ENCODE results near the gene IRF5. TPM values are rescaled to one million over a fixed set of nuclear protein-coding genes. Genes with fewer than 3 reads are reported as not detected.
A peak's percentile ranks its signal among the peaks of the same experiment; 100 is the strongest.

The IRF5 gene
- total RNA-seq, 1 donor from 2014 or later: 2.9 TPM

GRCh38 chr7:128947854-128948253 is 10.1 kb downstream of the IRF5 start:
- no peak for ATAC-seq
- intact Hi-C loops (cut with micrococcal nuclease): no loop called here
- DNase-seq: no peak

DNA sequence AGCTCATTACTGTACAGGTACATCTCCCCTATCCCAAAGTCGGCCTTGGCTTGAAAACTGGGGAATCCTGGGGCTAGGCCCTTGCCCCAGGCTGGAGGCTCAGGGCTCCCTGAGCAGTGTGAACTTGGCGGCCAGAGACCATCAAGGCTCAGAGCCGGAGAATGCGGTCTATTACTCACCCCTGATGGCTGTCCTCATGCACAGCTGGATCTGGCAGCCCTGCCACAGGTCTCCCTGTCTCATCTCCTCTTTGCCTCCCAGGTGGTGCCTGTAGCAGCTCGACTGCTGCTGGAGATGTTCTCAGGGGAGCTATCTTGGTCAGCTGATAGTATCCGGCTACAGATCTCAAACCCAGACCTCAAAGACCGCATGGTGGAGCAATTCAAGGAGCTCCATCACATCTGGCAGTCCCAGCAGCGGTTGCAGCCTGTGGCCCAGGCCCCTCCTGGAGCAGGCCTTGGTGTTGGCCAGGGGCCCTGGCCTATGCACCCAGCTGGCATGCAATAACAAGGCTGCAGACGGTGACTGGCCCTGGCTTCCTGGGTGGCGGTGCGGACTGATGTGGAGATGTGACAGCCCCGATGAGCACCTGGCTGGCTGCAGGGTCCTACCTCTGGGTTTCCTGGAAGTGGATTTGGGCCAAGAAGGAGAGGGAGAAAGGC is 10.7 kb downstream of the IRF5 start:
- no peak for ATAC-seq

GRCh38 chr7:128948976-128949760 is 11.4 kb downstream of the IRF5 start:
- intact Hi-C loops (cut with micrococcal nuclease): no loop called here

More for the DNA sequence above, 10.7 kb downstream of the IRF5 start:
- no peak for DNase-seq
- intact Hi-C loops (cut with micrococcal nuclease): no loop called here

GRCh38 chr7:128951296-128951695 is 13.6 kb downstream of the IRF5 start:
- intact Hi-C loops (cut with micrococcal nuclease): no loop called here
- ATAC-seq: no peak
- DNase-seq: no peak

More at GRCh38 chr7:128948976-128949760, 11.4 kb downstream of the IRF5 start:
- DNase-seq (no peak), ATAC-seq (peak; percentile 27)

- DNase-seq: no peak
- no peak for ATAC-seq
- intact Hi-C loops (cut with micrococcal nuclease): no loop called here
Observed at GRCh38 chr7:128954150-128954549, 16.4 kb downstream of the IRF5 start.

DNA sequence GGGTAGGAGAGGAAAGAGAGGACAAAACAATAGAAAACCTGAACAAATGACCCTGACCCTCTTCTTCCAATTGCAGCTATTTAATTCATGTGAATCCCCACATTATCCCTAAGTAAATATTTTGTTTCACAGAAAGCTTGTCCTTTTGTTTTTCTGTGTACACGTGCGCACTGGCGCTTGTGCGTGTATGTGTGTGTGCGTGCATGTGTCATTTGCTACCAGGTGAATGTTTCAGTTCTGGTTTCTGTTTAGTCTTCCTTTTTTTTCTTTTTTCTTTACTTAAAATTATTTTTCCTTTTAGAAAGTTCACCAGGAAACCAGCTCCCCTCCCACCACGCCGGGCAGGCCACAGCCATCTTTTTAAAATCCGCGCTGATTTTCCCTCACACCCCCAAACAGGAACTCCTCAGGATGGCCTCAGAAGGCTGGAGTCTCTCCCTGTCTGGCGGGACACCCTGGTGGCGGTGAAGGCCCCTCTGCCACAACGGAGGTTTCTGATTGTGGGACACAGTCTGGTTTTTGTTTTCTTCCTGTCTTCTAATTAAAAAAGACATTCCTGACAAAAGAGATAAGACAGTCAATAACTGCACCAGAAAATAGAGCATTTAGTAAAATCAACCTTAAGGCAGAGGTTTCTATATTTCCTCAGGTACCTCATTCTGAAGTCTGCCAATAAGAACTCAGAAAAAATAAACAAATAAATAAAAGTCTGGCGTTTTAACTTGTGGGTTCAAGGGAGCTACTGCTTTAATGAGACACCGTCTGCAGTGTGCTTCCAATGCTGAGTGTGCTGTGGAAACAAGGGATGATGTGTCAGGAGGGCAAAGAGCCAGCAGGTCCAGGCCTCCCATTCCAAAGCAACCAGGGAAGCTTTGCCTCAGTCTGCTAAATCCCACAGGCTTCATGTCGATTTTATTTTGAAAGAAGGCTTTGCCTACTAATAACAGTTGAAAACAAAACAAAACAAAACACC is 17.4 kb downstream of the IRF5 start:
- DNase-seq (no peak), ATAC-seq (no peak)
- intact Hi-C loops (cut with micrococcal nuclease): no loop called here

DNA sequence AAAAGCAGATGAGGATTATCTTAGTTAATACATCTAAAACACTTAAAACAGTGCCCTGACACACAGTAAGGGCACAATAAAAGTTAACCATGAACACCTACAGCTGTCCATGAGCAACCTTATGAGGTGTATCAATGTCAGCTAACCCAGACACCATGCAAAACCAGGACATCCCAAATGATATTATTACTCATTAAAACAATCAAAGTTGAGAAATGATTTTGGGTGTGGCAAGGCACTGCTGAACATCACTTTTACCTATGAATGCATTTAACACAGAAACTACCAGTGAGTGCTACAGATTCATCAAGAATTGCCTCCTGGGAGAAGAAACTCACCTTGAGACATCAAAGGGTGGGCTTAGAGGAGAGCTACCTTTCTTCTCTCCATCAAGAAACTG is 18.3 kb downstream of the IRF5 start:
- intact Hi-C loops (cut with micrococcal nuclease): no loop called here
- no peak for ATAC-seq

DNA sequence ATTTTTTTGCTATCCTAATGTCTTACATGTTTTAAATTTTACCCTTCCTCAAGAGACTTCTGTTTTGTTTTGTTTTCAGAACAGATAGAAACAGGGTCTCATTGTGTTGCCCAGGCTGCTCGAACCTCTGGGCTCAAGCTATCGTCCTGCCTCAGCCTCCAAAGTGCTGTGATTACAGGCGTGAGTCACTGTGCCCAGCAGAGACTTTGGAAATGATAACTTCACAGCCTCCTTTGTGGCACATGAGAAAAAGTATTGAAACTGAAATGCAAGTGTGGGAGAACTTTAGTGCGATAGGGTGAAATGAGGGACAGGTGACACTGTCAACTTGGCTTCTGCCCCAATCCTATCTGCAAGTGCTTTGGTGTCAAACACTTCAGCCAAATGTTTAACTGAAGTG is 21.6 kb downstream of the IRF5 start:
- no peak for DNase-seq
- no peak for ATAC-seq
- intact Hi-C loops (cut with micrococcal nuclease): no loop called here

More for the DNA sequence above, 18.3 kb downstream of the IRF5 start:
- no peak for DNase-seq

- DNase-seq: no peak
- intact Hi-C loops (cut with micrococcal nuclease): no loop called here
- ATAC-seq: no peak
Observed at GRCh38 chr7:128961030-128961659, 23.4 kb downstream of the IRF5 start.

GRCh38 chr7:128962899-128963298 is 25.2 kb downstream of the IRF5 start:
- DNase-seq: no peak
- ATAC-seq: no peak
- intact Hi-C loops (cut with micrococcal nuclease): no loop called here

GRCh38 chr7:128963327-128963757 is 25.6 kb downstream of the IRF5 start:
- no peak for DNase-seq
- intact Hi-C loops (cut with micrococcal nuclease): no loop called here
- ATAC-seq: no peak

GRCh38 chr7:128968624-128969023 is 30.9 kb downstream of the IRF5 start:
- no peak for DNase-seq
- intact Hi-C loops (cut with micrococcal nuclease): no loop called here
- ATAC-seq: no peak

DNA sequence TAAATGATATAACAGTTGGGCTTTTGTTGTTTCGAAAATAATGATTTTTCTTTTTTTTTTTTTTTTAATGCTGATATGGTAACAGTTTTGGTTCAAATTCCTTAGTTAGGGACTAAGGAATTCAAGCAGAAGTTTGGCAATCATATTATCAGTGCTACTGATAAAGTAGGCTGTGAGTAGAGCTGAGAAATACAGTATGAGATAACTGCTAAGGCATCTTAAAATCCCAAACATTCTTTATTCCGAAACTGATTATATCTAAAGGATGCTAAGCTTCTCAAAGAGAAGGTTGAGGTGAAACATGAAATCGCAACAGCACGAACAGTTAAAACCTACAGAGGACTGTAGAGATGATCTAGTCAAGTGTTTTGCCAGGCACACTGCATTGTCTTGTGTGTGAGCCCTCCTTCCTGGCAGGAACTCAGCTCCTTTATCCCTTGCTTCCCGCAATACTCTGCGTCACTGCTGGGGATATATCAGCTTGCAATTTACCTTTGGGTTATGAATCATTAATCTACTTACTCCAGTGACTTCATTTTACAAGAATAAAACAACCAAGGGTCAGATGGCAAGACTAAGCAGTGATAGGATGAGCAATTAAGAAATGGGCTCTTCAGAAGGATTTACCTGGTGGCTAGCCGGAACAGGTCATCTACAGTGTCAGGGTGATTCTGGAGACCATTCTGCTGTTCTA is 36.7 kb downstream of the IRF5 start:
- intact Hi-C loops (cut with micrococcal nuclease): no loop called here
- no peak for ATAC-seq
- DNase-seq: no peak

GRCh38 chr7:128982105-128982504 is 44.4 kb downstream of the IRF5 start:
- intact Hi-C loops (cut with micrococcal nuclease): no loop called here
- ATAC-seq (no peak), DNase-seq (no peak)

- DNase-seq (no peak), ATAC-seq (no peak)
- intact Hi-C loops (cut with micrococcal nuclease): no loop called here
Observed at GRCh38 chr7:128985660-128986059, 47.9 kb downstream of the IRF5 start.

GRCh38 chr7:128986609-128987008 is 48.9 kb downstream of the IRF5 start:
- intact Hi-C loops (cut with micrococcal nuclease): no loop called here
- ATAC-seq: no peak
- DNase-seq: no peak

GRCh38 chr7:128988372-128988771 is 50.6 kb downstream of the IRF5 start:
- intact Hi-C loops (cut with micrococcal nuclease): no loop called here
- DNase-seq (no peak), ATAC-seq (no peak)

DNA sequence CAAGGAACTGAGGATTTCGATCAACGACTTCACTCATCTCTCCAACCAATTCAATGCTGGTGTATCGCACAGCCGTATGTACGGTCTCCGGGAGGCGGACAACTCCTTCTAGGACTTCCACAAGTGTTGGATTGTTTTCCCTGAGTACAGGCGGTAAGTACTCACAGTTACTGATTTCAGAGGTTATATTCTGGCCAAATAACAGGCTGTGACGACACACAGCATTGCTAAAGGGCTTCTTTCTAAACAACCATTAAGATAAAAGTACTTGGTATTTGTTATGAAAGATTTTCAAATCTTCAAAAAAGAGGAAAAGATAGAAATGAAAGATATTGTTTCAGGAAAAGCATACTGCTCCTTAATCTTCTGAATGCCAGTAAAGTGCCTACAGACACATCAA is 52.2 kb downstream of the IRF5 start:
- ATAC-seq (no peak), DNase-seq (no peak)
- intact Hi-C loops (cut with micrococcal nuclease): no loop called here

- intact Hi-C loops (cut with micrococcal nuclease): no loop called here
- no peak for ATAC-seq
Observed at GRCh38 chr7:128993419-128993818, 55.7 kb downstream of the IRF5 start.

More at GRCh38 chr7:128993419-128993818, 55.7 kb downstream of the IRF5 start:
- no peak for DNase-seq

Measured in left ventricle myocardium superior (tissue), 1 donor.